ENCODE results near the gene PGM1. TPM values are rescaled to one million over a fixed set of nuclear protein-coding genes. Genes with fewer than 3 reads are reported as not detected.

PGM1 gene
- total and polyA plus RNA-seq, 10 of the 15 experiments (the other 5 are each of a cell fraction or from before 2014, with no cell fraction given), result 22.5 to 72.6 (median 50.8) TPM

- TF ChIP-seq E2F4 (IDR thresholded peaks at IDR 0.05; ENCODE audit: low read depth, low read length), result no peak
- no peak for TF ChIP-seq ESRRA (IDR thresholded peaks at IDR 0.05; ENCODE audit: low read length)
- no peak for TF ChIP-seq NFYA (IDR thresholded peaks at IDR 0.05; ENCODE audit: borderline replicate concordance, low read depth, low read length)
- TF ChIP-seq IRF4 (IDR thresholded peaks at IDR 0.05; ENCODE audit: low read depth, low read length), result no peak
- TF ChIP-seq REST (IDR thresholded peaks at IDR 0.05; ENCODE audit: low read depth, low read length), result no peak
These were observed 81.7 kb downstream of the PGM1 start (continued) for GRCh38 chr1:63674865-63675419.

GRCh38 chr1:63675420-63675931 is 82.3 kb downstream of the PGM1 start:
- Histone ChIP-seq H3K9ac (ENCODE audit: control insufficient read depth, insufficient read depth, low read length) (no peak overlapping the region), H3K27ac (ENCODE audit: control insufficient read depth, insufficient read depth) (no peak overlapping the region), H3K36me3 (ENCODE audit: control insufficient read depth in 2 of 2, insufficient read depth in 2 of 2, low read length in 1 of 2) (no peaks in the 10 kb centered on the region), H3K27me3 (replicated peaks in 1 of 2; ENCODE audit: control insufficient read depth in 2 of 2, insufficient read depth in 2 of 2, low read length in 1 of 2) (no peaks in the 10 kb centered on the region), H3K4me2 (ENCODE audit: control insufficient read depth, insufficient read depth) (no peak overlapping the region), H2AFZ (ENCODE audit: control insufficient read depth, low read depth, low read length) (no peak overlapping the region), H3K4me3 (no peak overlapping the region), H3K9me3 (replicated peaks; ENCODE audit: control insufficient read depth, insufficient read depth, low read length) (no peaks in the 10 kb centered on the region), H3K4me1 (ENCODE audit: control insufficient read depth, insufficient read depth, low read length) (no peaks in the 10 kb centered on the region), H4K20me1 (ENCODE audit: control insufficient read depth, insufficient read depth) (no peaks in the 10 kb centered on the region), H3K79me2 (ENCODE audit: control insufficient read depth, insufficient read depth, low read length) (no peaks in the 10 kb centered on the region)
- RAD21 ChIA-PET (ENCODE audit: unreplicated experiment), result interaction anchor here (1.4 to 1.7 kb wide), 4 partner anchors 118 to 570 kb away, joined by 3 to 7 read pairs (median 4); no protein-coding TSS in a partner anchor
- BruUV-seq (replicated peaks), result no TSS peak
- WGBS (ENCODE audit: insufficient coverage, insufficient replicate concordance, low lambda C conversion rate, missing lambda C conversion rate), result 47% methylated on average over 9 of the region's 9 CpGs
- SMC1A ChIA-PET (ENCODE audit: uncharacterized antibody, unreplicated experiment), result interaction anchor here (0.6 to 1.4 kb wide), 4 partner anchors 16 to 569 kb away, joined by 3 to 9 read pairs (median 6); no protein-coding TSS in a partner anchor
- ATAC-seq (no peak), FAIRE-seq (no peak), DNase-seq (ENCODE audit: low read depth, low spot score) (no peak)
- CTCF ChIA-PET, result interaction anchor here (0.6 to 2.5 kb wide), 7 partner anchors 13 to 567 kb away, joined by 3 to 24 read pairs (median 3); no protein-coding TSS in a partner anchor
- TF ChIP-seq JUND (IDR thresholded peaks at IDR 0.05; ENCODE audit: low read depth, low read length) (no peak), PRDM15 (CRISPR knock-in tag; IDR thresholded peaks at IDR 0.05) (no peak), NR2C1 (IDR thresholded peaks at IDR 0.05) (no peak), MAX (IDR thresholded peaks at IDR 0.05; ENCODE audit: low read depth, low read length) (no peak)
- in situ Hi-C loops (cut with MboI), result no loop called here
- POLR2A ChIA-PET, result no interaction called here
- intact Hi-C loops (cut with micrococcal nuclease; ENCODE audit: unreplicated experiment), result no loop called here

Data from GM12878 (cell line).